ENCODE data around the gene YLPM1.
A peak's percentile ranks its signal among the peaks of the same experiment; 100 is the strongest.

DNA sequence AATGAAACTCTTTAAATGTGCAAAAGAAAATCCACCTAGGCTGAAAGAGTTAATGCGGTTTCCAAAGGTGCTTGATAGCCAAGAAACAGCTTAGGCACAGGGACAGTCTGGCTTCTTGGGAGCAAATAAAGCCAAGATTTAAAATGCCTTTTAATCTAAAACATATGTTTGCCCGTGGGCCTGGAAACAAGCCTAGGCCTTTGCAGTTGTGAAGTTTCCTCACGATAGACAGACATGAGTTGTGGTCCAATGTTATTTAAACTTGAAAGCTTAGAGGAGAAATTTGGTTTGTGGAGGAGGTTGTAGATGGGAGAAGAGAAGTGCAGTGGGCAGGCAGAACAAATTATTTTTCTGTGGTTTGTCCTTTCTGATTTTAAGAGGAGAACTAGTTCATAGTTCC, 83.1 kb downstream of the YLPM1 start:
- TF ChIP-seq NFIC (IDR thresholded peaks at IDR 0.05; ENCODE audit: borderline replicate concordance) (peak; percentile 63), CTCF (IDR thresholded peaks at IDR 0.05) (no peak)
